Lower leg skin (tissue), 4 donors: ENCODE measurements around the gene FOXP1. TPM values are rescaled to one million over a fixed set of nuclear protein-coding genes. Genes with fewer than 3 reads are reported as not detected.

ENCODE experiments used
- DNase-seq, 2 donors: peaks; one replicate each; pipeline ENCODE4 v3.0.0-alpha.2; 2019; ENCODE audit warnings: low spot score in 2 of 2
- H3K4me3 ChIP-seq: fragments of 200-600 bp; sonication (generic); 2 replicates; pipeline ENCODE4 v1.5.1; 2017; ENCODE audit warnings: mild to moderate bottlenecking, low read depth; ENCODE audit not compliant: poor library complexity, severe bottlenecking
- POLR2A ChIP-seq, 2 donors: fragments of 450-650 bp; IDR thresholded peaks; one replicate each; pipeline ENCODE4 v1.6.1; 2016 to 2017; ENCODE audit warnings: antibody characterized with exemption in 2 of 2, mild to moderate bottlenecking in 1 of 2, moderate library complexity in 1 of 2
- WGBS, 2 donors: methylation state at CpG; one replicate each; pipeline ENCODE4 v1.1.5; 2018; 5-methylcytosine and 5-hydroxymethylcytosine counted together
- intact Hi-C: fragments of 100-400 bp; cut with DNase I; formaldehyde crosslinking; loops from one replicate; pipeline ENCODE4 v1.15.0; 2023; ENCODE audit warnings: low total_unique reads
- total RNA-seq, 4 donors: library from RNA; depleted of rRNA; stranded (reverse); fragments of >200 nt; gene quantifications; one replicate each; pipeline ENCODE4 v1.1.0, GENCODE V29; 2016
- TF ChIP-seq, protein P1 (sequence below), 3 donors: fragments of 450-650 bp; IDR thresholded peaks; one replicate each; pipeline ENCODE4 v1.5.1; 2016; ENCODE audit warnings: antibody characterized with exemption in 3 of 3, mild to moderate bottlenecking in 3 of 3, moderate library complexity in 2 of 3

Gene FOXP1
- total RNA-seq, 4 donors from 2014 or later = 46.6 to 66.6 (median 55.2) TPM

DNA sequence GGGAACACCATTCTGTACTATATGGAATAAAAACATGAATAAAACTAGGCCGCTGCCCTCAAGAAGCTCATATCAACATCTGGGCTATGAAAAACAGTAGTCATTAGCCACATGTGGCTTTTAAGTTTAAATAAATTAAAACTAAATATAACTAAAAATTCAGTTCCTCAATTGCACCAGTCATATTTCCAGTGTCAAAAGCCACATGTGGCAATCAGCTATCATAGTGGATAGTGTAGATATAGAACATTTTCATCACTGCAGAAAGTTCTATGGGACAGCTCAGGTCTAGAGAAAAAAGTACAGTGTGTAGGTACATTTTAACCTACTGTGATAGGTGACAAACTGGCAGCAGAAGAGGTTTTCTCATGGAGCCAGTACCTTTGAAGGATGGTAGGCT, 261.4 kb downstream of the FOXP1 start:
- DNase-seq = no peak
- H3K4me3 ChIP-seq = no peak overlapping the region
- intact Hi-C loops = no loop called here
- WGBS, 2 donors = 87 to 96% methylated on average over 1 of the region's 1 CpG
- TF ChIP-seq, protein P1, sequence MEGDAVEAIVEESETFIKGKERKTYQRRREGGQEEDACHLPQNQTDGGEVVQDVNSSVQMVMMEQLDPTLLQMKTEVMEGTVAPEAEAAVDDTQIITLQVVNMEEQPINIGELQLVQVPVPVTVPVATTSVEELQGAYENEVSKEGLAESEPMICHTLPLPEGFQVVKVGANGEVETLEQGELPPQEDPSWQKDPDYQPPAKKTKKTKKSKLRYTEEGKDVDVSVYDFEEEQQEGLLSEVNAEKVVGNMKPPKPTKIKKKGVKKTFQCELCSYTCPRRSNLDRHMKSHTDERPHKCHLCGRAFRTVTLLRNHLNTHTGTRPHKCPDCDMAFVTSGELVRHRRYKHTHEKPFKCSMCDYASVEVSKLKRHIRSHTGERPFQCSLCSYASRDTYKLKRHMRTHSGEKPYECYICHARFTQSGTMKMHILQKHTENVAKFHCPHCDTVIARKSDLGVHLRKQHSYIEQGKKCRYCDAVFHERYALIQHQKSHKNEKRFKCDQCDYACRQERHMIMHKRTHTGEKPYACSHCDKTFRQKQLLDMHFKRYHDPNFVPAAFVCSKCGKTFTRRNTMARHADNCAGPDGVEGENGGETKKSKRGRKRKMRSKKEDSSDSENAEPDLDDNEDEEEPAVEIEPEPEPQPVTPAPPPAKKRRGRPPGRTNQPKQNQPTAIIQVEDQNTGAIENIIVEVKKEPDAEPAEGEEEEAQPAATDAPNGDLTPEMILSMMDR (IDR thresholded peaks at IDR 0.05) = no peak
- TF ChIP-seq POLR2A (IDR thresholded peaks at IDR 0.05) = no peak

DNA sequence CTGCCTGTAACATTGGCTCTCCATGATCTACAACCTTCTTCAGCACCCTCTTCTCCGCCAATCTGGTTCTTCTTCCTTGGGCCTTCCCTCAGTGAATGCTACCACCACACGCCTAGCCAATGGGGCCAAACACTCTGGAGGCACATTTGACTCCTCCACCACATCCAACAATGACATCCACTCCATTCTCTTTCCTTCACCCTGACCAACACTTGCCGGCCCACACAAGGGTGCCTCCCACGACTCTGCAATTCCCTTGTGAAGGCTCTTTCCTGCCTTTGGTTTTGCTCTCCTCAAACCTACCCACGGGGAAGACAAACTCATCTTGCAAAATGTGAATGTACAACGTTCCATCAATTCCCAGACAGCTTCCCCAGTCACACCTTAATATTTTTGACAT, 263.8 kb downstream of the FOXP1 start:
- intact Hi-C loops = no loop called here
- no peak for TF ChIP-seq POLR2A (IDR thresholded peaks at IDR 0.05)
- TF ChIP-seq, protein P1 (IDR thresholded peaks at IDR 0.05) = no peak
- 96% methylated on average over 6 of the region's 6 CpGs for WGBS, 2 donors
- no peak overlapping the region for H3K4me3 ChIP-seq
- no peak for DNase-seq

DNA sequence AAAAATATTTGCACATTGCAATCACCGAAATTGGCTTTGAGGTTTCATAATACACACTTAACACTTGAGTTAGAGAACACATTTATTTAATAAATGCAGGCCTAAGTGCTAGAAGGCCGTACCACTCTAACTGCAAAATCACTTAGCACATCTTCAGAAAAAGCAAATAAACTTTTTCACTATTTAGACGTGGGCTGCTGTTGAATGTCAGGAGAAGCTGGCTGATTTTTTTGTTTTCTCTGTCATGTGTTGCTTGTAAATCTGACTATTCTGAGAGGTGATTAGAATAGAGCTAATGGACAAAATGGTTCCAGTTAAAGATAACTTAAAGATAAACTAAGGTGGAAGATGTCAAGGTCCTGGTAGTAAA, 265.1 kb downstream of the FOXP1 start:
- no peak overlapping the region for H3K4me3 ChIP-seq
- TF ChIP-seq, protein P1 (IDR thresholded peaks at IDR 0.05) = no peak
- no peak for TF ChIP-seq POLR2A (IDR thresholded peaks at IDR 0.05)
- no peak for DNase-seq
- WGBS, 2 donors = 73% methylated on average over 3 of the region's 3 CpGs
- intact Hi-C loops = no loop called here

DNA sequence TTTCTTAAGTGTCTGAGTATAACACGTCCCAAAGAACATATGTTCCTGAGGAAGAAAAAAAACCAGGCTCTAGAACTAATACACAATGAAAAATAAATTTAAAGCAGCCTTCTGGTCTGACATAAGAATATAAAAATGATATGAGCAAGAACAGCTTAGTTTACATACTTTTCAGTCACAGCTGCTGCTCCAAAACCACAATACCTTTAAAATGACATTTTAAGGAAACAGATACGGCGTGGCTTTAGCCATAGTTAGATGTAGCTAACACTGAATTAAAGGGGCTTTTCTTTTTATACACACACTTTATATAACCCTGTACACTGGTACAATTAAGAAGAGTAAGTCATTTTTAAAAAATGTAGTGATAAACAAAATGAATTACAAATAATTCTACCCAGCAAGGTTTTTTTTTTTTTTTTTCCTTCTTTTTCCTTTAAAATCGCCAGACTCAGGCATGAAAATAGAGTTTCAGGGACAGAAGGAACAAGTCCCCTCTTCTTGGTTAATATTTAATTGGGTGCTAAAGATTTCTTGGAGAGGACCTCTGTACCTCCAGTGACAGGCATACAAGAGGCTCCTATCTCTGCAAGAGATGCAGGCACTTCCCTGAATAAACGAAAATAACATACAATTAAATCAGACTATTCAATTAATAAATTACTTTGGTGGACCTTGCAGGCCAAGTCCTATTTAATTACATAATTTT, 265.6 kb downstream of the FOXP1 start:
- no peak for DNase-seq
- WGBS, 2 donors = 84 to 86% methylated on average over 5 of the region's 5 CpGs
- H3K4me3 ChIP-seq = no peak overlapping the region
- intact Hi-C loops = no loop called here
- TF ChIP-seq, protein P1 (IDR thresholded peaks at IDR 0.05) = no peak
- no peak for TF ChIP-seq POLR2A (IDR thresholded peaks at IDR 0.05)

DNA sequence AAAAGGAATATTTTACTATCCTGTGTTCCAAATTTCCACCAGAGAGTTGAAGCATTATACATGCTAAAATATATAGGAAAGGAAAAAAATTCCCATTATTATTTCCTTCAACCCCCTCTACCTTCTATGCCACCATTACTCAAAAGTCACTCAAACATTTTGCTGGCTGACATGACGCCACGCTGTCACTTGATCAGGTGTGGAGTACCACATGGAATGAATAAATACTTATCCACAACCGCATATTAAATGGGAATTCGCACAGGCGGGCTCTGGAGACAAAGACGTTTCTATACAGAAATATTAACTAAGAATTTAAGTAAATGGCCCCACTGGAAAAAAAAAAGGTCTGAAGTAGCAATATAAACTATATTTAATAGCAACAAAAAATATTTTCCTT, 266.4 kb downstream of the FOXP1 start:
- no peak overlapping the region for H3K4me3 ChIP-seq
- DNase-seq = no peak
- intact Hi-C loops = no loop called here
- TF ChIP-seq, protein P1 (IDR thresholded peaks at IDR 0.05) = no peak
- TF ChIP-seq POLR2A (IDR thresholded peaks at IDR 0.05) = no peak
- 93 to 96% methylated on average over 6 of the region's 6 CpGs for WGBS, 2 donors
